ENCODE data around the gene PFDN4.

Gene PFDN4, protein sequence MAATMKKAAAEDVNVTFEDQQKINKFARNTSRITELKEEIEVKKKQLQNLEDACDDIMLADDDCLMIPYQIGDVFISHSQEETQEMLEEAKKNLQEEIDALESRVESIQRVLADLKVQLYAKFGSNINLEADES

DNA sequence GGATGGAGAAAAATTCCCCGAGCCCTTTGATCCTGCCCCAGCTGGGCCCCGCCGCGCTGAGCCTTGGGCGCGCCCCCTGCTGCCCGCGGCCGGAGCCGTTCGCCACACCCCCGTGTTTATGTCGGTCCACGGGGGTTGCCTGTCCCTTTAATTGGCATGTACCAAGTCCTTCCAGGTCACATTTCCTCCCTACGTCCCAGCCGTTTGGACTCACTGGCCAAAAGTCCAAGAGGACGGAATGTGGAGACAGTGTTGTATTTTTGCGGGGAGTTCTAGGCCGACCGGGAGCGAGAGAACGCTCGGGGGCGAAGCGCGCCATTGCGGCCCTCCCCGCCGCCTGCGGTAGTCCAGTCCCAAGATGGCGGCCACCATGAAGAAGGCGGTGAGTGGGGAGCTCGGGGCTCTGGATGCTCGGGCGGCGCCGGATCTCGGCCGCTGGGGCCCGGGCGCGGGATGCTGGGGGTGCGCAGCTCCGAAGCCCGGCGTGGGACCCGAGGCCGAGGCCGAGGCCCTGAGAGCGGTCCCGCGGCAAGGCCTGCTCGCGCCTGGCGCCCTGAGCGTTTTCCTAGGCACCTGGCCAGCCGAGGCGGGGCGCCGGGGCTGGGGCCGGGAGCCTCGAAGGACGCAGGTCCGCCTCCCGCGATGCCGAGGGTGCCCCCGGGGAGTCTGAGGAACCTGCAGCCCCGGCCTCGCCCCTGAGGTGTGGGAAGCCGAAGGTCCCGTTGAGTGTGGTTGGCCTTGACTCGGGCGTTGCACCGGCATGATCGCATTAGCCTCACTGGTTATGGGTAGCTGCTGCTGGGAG is at the start of gene PFDN4:
TSS of gene PFDN4 (plus strand) at position 345 of the 805 bp plus-strand sequence. CDS start at position 359, 14 bp downstream.
- peak within 1 kb of the TSS; percentile 82 for H3K4me3 ChIP-seq (ENCODE audit: low read depth, low read length)
- peak; percentile 41 for DNase-seq (ENCODE audit: low read depth)

DNA sequence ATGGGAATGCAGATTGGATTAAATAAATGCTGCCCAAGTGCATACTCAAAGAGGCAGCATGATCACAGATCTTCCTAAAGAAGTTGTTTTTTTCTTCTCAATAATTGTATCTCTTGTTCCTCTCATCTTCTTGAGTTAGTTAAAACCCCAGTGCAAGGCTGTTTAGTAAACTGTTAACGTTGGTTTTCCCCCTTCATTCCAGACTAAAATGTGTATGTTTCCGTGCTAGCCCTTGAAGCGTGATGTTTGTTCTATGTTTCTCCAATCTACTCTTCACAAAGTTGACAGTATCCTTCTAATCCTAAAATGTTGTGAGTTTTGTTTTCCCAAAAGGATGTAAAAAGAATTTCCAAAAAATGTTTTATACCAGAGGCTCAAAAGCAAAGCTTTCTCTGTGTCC is 49.7 kb upstream of the PFDN4 start:
- no peak overlapping the region for H3K4me3 ChIP-seq (ENCODE audit: low read depth, low read length)
- DNase-seq (ENCODE audit: low read depth): no peak

DNA sequence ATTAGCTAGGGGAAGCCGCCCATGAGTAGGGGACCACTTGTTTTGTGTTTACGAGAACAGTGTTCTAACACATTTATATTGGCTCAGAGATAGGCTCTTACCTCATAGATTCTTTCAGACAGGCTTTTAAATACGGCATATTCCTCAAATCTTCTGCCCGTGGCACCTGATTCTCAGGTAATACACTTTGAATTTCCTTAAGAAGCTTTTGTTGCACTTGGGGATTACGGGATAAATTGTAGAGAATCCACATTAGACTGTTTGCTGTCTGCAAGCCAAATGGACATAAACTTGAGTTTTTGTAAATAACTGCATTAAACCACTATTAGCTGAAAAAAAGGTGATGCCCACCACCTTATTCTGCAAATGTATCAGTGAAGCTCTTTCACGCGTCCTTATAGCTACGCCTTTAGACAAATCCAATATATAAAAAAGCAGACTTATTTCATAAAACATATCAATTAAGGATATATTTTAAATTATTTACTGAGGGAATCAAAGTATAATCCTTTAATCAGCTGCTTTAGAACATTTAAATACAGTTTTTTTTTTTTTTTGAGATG is 49.0 kb upstream of the PFDN4 start:
- no peak overlapping the region for H3K4me3 ChIP-seq (ENCODE audit: low read depth, low read length)
- no peak for DNase-seq (ENCODE audit: low read depth)

DNA sequence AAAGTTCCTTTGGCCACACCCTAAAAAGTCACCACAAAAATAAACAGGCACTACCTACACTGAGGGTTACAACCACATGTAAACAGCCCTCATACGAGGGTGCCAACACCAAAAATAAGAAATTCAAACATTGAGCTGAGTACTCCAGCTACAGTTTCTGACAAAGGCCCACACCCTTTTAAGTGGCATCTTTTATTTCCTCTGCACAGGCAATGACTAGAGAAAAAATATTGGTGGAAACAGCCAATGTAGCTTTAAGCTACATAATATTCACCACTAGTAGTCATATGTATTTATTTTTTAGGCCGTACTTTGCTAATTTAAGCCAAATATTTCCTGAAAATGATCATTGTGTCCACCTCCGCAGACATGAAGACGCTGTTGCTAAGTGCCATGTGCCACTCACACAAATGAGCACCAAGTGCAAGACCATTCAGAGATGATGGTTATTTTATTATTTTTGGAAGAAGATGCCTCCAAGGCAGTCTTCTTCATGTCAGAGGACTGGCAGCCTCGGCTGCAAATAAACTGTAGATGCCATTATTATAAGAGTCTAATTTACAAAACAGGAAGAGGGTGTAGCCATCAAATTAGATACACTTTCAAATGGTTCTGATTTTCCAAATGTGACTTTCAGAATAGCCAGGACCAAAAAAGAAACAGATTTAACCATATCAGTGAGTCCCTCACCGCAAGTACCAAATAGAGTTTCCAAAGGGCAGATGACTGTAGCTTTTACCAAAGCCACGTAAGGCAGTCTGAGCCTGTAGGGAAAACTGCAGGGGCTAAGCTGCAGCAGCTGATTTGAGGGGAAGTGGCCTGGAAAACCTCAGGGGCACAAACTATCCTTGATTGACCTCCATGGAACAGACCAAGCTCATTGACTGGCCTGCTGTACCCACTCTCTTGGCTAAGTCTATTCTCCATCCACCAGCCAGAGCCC is 47.6 kb upstream of the PFDN4 start:
- H3K4me3 ChIP-seq (ENCODE audit: low read depth, low read length): no peak overlapping the region
- DNase-seq (ENCODE audit: low read depth): no peak

DNA sequence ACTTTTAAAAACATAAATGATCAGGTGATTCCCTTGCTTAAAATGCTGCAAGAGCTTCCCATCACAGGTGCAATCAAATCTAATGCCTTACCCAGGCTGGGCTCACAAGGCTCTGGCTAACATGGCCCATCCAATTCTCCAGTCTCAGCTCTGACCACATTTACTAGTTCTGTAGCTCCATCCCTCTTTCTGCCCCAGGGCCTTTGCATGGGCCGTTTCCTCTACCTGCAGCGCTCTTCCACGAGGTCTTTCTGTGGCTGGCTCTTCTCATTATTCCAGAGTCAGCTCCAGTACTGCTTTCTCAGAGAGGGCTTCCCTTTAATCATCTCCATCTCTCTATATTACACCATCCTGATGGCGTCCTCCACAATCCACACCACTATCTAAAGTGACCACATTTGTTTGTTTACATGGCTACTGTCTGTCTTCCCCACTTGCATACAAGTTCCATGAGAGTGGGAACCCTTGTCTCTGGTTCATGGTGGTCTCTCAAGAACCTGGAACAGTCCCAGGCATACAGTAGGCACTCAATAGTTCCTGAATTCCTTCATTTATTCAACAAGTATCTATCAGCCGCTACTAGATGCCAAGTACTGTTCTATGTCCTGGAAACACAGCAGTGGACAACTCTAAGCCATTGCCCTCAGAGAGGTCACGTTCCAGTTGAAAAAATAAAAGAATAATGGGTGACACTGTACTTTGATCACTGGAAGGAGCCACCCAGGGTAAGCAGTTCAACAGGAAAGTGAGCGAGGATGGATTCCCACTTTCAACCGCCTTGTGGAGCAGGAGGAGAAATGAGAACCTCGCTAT is 46.7 kb upstream of the PFDN4 start:
- no peak overlapping the region for H3K4me3 ChIP-seq (ENCODE audit: low read depth, low read length)
- no peak for DNase-seq (ENCODE audit: low read depth)

DNA sequence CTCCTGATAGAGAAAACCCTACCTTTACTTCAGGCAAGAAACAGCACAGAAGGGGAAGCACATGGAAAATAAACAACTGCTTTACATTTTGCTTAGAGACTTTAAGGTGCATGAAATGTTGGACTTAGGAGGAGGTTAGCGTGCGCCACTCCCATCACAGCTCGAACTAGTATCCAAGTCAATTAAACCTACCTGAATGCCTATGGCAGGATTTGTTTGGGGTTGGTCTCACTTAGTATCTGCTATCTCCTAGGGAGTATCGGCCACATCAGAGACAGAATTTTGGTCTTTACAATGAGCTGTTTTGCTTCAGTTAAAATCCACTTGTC is 46.1 kb upstream of the PFDN4 start:
- no peak for DNase-seq (ENCODE audit: low read depth)
- H3K4me3 ChIP-seq (ENCODE audit: low read depth, low read length): no peak overlapping the region

DNA sequence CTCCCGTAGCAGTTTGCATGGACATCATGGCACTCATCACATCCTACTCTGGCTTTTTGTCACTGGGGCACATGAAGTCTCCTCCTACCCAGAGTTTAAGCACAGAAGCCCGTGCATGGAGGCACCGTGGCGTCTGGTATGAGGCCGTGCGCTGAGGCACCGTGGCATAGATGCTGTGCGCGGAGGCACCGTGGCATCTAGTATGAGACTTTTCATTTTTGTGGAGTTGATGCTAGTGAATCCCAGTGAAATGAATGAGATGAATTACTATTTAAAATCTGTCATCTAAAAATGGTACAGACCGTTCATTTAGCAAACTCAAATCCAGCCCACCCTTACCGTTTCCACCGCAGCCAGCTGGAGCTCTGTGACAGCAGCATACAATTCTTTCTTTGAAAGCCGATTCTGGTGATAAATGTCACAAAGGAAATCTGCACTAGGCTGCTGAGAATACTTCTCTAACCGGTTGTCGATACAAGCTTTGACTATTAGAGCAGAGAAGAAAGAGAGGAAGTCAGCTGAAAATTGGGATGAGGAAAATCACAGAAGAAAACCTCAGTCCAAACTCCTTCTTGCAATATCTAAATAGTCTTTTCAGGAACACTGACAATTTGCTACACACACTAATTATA is 45.4 kb upstream of the PFDN4 start:
- H3K4me3 ChIP-seq (ENCODE audit: low read depth, low read length): no peak overlapping the region
- DNase-seq (ENCODE audit: low read depth): no peak

DNA sequence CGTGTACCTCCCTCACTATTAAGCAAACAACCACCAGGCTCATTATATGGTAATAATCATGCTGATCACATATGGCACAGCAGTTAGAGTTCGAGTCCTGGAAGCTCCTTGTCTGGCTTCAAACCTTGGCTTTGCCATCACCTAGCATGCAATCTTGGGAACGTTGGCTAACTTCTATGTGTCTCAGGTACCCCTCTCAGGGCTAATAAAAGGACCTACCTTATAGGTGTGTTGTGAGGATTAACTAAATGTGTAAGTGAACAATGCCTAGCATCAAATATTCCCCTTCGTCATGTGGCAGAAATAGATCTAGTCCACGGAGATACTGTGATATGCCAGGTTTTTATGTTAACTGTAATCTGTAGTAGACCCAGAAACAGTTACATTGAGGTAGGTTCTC is 44.5 kb upstream of the PFDN4 start:
- DNase-seq (ENCODE audit: low read depth): no peak
- no peak overlapping the region for H3K4me3 ChIP-seq (ENCODE audit: low read depth, low read length)

DNA sequence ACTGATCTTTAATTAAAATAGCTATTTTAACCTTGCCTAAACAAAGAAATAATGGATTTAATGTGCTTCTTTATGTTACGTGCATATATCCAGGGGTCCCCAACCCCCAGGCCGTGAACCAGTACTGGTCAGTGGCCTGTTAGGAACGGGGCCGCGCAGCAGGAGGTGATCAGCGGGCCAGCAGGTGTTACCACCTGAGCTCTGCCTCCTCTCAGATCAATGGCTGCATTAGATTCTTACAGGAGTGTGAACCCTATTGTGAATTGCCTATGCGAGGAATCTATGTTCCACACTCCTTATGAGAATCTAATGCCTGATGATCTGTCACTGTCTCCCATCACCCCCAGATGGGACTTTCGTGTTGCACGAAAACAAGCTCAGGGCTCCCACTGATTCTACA is 42.9 kb upstream of the PFDN4 start:
- no peak for DNase-seq (ENCODE audit: low read depth)
- H3K4me3 ChIP-seq (ENCODE audit: low read depth, low read length): no peak overlapping the region

DNA sequence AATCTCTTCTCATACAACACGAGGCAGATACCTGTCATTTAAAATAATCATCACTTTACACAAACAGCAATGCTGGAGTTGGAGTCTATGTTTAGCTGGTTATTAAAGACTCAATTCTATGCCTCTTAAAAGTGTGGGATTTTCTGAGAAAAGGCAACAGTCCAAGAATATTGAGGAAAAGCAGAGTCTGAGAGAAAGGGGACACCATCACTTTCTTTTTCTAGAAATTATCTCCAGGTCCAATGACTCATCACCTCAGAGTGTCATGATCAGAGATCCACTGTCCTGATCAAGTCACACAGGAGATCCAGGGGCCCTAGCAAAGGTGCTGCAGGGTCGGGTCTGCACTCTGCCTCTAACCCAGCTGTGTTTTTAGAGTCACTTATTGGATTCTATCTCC is 42.1 kb upstream of the PFDN4 start:
- DNase-seq (ENCODE audit: low read depth): no peak
- H3K4me3 ChIP-seq (ENCODE audit: low read depth, low read length): no peak overlapping the region

DNA sequence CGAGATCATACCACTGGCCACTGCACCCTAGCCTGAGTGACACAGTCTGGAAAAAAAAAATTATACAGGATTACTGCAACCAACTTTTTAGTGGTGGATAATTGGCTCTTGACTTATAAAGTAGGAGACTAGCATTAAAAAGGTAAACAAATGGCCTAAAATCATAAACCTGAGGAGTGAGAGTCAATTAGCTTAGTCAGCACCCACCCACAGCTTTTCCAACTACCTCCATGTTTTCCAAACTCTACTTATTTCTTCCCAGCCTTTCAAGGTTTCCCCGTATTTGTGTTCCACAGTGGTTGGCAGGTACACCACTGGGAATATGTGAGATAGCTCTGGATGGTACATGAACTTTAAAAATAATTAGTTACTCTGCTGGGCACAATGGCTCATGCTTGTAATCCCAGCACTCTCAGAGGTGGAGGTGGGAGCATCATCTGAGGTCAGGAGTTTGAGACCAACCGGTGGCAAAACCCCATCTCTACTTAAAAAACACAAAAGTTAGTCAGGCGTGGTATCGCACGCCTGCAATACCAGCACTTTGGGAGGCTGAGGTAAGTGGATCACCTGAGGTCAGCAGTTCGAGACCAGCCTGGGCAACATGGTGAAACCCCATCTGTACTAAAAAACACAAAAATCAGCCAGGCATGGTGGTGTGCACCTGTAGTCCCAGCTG is 40.8 kb upstream of the PFDN4 start:
- no peak overlapping the region for H3K4me3 ChIP-seq (ENCODE audit: low read depth, low read length)
- DNase-seq (ENCODE audit: low read depth): no peak

DNA sequence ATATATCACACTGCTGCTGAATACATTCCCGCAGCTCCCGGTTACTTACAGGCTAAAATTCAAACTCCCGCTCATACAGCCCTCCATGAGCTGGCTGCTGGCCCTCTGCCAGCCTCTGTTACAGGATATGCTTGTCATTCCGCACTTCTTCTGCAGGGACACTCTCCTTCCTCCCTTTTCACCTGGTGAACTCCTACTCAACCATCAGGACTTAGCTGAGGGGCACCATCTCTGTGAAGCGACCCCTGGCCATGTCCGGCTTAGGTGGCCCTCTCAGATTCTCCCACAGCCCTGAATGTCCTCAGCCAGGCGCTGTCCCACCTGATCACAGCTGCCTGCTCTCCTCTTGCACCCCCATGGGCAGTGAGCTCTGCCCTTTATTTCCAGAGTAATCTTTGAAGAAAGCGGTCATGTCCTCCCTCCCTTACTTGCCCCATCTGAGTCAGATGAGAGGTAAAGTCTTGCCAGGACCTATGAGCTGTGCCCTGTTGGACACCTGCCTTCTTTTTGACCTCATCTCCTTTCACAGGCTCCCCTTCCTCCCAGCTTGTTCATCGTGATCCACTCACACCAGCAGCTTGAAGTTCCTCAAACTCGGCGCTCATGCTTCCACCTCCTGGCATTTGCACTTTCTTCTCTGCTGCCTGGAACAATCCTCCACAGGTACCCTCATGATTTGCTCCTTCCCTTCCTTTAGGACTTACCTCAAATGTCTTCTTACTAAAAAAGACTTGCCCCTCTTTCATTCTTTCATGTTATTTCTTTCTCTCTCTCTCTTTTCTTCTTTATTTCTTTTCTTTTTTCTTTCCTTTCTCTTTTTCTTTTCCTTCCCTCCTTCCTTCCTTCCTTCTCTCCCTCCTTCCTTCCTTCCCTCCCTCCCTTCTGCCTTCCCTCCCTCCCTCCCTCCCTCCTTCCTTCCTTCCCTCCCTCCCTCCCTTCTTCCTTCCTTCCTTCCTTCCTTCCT is 39.7 kb upstream of the PFDN4 start:
- no peak overlapping the region for H3K4me3 ChIP-seq (ENCODE audit: low read depth, low read length)
- peak; percentile 2 for DNase-seq (ENCODE audit: low read depth)

DNA sequence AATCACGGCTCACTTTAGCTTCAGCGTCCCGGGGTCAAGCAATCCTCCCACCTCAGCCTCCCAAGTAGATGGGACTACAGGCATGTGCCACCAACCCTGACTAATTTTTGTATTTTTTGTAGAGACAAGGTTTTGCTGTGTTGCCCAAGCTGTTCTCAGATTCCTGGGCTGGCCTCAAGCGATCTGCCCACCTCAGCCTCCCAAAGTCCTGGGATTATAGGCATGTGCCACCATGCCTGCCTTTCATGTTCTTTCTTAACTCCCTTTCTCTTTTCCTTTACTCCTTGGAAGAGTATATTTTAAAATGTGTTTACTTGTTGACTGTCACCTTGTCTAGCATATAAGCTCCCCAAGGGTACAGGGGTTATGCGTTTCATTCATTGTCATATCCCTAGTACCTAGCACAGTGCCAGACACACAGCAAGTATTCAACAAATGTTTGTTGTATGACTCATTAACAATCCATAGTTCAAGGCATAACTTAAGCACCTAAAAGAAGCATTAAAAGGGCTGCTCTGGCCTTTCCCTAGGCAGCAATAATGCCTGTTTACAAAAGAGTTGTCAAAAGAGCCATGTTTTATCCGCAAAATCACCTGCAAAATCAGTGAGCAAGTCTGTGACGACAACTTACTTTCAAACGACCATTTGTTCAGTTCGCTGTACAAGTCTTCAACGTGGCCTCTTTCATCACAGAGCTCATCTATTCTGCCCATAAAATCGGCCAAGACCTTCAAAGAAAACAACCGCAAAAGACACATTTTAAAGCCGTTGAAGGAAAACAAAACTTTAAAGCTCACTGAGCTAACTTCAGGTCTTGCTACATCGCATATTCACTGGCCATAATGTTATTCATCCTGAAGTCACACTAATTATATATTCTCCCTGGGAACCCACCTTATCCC is 38.7 kb upstream of the PFDN4 start:
- no peak overlapping the region for H3K4me3 ChIP-seq (ENCODE audit: low read depth, low read length)
- no peak for DNase-seq (ENCODE audit: low read depth)

DNA sequence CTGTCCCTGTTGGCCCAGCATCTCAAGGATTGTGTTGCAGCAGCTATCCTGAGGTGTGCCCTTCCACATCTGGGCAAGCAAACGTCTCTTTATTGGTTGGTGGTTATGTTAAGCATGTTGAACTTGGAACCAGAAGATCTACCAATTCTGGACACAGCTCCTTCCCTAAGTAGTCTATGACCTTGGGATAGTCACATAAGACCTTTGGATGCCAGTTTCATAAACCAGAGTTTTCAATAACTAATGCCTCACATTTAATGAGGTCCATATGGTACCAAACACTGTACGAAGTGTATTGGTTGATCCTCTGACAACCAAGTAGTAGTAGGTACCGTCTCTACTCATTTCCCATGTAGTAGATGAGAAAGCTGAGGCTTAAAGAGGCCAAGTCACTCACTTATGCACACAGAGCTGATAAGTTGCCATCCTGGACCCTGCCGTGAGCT is 37.8 kb upstream of the PFDN4 start:
- H3K4me3 ChIP-seq (ENCODE audit: low read depth, low read length): no peak overlapping the region
- DNase-seq (ENCODE audit: low read depth): no peak

DNA sequence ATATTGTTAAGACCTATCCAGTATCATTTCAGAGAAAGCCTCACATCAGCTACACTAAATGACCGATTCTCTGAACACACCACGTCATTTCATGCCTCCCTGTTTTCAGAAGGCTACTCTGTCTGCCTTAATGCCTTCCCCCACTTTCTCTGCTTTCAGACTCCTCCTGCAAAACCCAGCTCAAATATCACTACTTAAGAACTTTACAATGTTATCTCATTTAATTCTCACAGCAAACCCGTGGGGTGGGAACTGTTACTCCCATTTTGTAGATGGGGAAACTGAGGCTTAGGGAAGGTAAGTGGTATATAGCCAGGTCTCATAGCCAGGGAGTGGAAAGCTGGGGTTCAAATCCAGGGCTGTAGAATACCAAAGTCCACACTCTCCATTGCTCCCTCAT is 36.9 kb upstream of the PFDN4 start:
- H3K4me3 ChIP-seq (ENCODE audit: low read depth, low read length): no peak overlapping the region
- DNase-seq (ENCODE audit: low read depth): no peak

DNA sequence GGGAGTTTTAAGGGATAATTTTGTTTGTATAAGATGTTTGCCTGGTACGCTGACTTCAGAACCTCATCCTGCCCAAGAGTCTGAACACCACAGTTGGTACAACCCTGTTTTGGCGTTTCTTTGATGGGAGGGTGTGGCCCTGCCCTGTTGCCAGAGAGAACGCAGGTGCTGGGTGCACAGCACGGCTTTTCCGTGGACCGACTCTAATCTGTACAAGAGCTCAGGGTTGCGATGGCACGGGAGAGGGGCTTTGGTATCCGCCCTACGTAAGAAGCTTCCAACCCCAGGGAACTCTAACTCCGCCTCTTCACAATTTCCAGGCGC is 35.4 kb upstream of the PFDN4 start:
- H3K4me3 ChIP-seq (ENCODE audit: low read depth, low read length): no peak overlapping the region
- no peak for DNase-seq (ENCODE audit: low read depth)
